K562 (cell line): ENCODE data around the gene CD274. TPM values are rescaled to one million over a fixed set of nuclear protein-coding genes. Genes with fewer than 3 reads are reported as not detected.

Source experiments
- CREM ChIP-seq: IDR thresholded peaks from 2 replicates; pipeline ENCODE4 v1.6.1; 2014; ENCODE audit warnings: antibody characterized with exemption, low read depth
- CTBP1 ChIP-seq: fragments of 450-650 bp; IDR thresholded peaks from 2 replicates; pipeline ENCODE4 v1.6.1; 2016; ENCODE audit warnings: borderline replicate concordance
- ESRRA ChIP-seq: fragments of 450-650 bp; IDR thresholded peaks from 2 replicates; pipeline ENCODE4 v1.6.1; 2014; ENCODE audit warnings: low read depth, mild to moderate bottlenecking, moderate library complexity, borderline replicate concordance
- FIP1L1 ChIP-seq: fragments of 200-400 bp; formaldehyde crosslinking; IDR thresholded peaks from 2 replicates; pipeline ENCODE4 v1.6.1; 2018; ENCODE audit warnings: mild to moderate bottlenecking, low read depth, low read length; ENCODE audit not compliant: poor library complexity, severe bottlenecking
- GABPB1 ChIP-seq: sonication (generic); formaldehyde crosslinking; IDR thresholded peaks from 2 replicates; pipeline ENCODE4 v1.8.0; 2022; ENCODE audit warnings: mild to moderate bottlenecking, missing genetic modification reagents
- MTA2 ChIP-seq: fragments of 450-650 bp; IDR thresholded peaks from 2 replicates; pipeline ENCODE4 v1.6.1; 2016; ENCODE audit warnings: low read depth
- PYGO2 ChIP-seq: fragments of 450-650 bp; IDR thresholded peaks from 2 replicates; pipeline ENCODE4 v1.6.1; 2016; ENCODE audit warnings: mild to moderate bottlenecking, missing genetic modification characterization, moderate library complexity, missing compliant biosample characterization
- SOX6 ChIP-seq: fragments of 450-650 bp; IDR thresholded peaks from 2 replicates; pipeline ENCODE4 v1.6.1; 2014; ENCODE audit warnings: mild to moderate bottlenecking
- TBP ChIP-seq: optimal IDR thresholded peaks from 2 replicates; pipeline ENCODE3; 2011; ENCODE audit warnings: low read depth, low read length, improper control_type of control experiment
- ZBED1 ChIP-seq: IDR thresholded peaks from 2 replicates; pipeline ENCODE4 v1.6.1; 2014
- ZEB2 ChIP-seq: fragments of 450-650 bp; IDR thresholded peaks from 2 replicates; pipeline ENCODE4 v1.6.1; 2016
- ZNF507 ChIP-seq: conservative IDR thresholded peaks from 2 replicates; pipeline ENCODE4 v1.6.1; 2017; ENCODE audit warnings: missing genetic modification characterization, missing compliant biosample characterization
- ZNF780A ChIP-seq: fragments of 250-450 bp; sonication (Bioruptor Pico); IDR thresholded peaks from 2 replicates; pipeline ENCODE4 v1.5.0; 2021; ENCODE audit warnings: mild to moderate bottlenecking
- polyA plus RNA-seq, 8 experiments: library from polyadenylated mRNA; depleted of rRNA in 4 of 8; stranded (reverse) in 5 of 8; unstranded in 3 of 8; fragments of >200 nt; fragmentation: Nextera tagmentation in 2 of 8; fragmentation: Illumina TruSeq in 1 of 8; extraction: Ambion mirVana in 2 of 8; extraction: Trizol in 1 of 8; gene quantifications; 2 replicates each; pipeline versions ENCODE4 v1.2.1 to v1.2.3, GENCODE V29; 2011 to 2014; ENCODE audit warnings: inconsistent platforms in 1 of 8, missing spikeins in 1 of 8
- total RNA-seq, 7 experiments: library from RNA; depleted of rRNA in 6 of 7; stranded (reverse); fragments of >200 nt in 6 of 7; fragmentation: Illumina TruSeq in 2 of 7; extraction: Trizol in 2 of 7; gene quantifications; 2 replicates each; pipeline versions ENCODE4 v1.2.1 to v1.2.3, GENCODE V29; 2011 to 2021; ENCODE audit warnings: low replicate concordance in 1 of 7
- TF ChIP-seq, protein P1 (sequence below), 2 experiments: fragments of 250-450 bp in 1 of 2; fragments of 450-650 bp in 1 of 2; sonication (Bioruptor Pico) in 1 of 2; IDR thresholded peaks; 2 replicates each; pipeline versions ENCODE4 v1.6.1 to v1.8.0; 2016 to 2021; ENCODE audit warnings: mild to moderate bottlenecking in 2 of 2, moderate library complexity in 2 of 2, missing compliant biosample characterization in 1 of 2, missing genetic modification characterization in 1 of 2
- TF ChIP-seq, protein P2 (sequence below): fragments of 250-450 bp; sonication (Bioruptor Pico); IDR thresholded peaks from 2 replicates; pipeline ENCODE4 v1.5.0; 2021; ENCODE audit warnings: mild to moderate bottlenecking, borderline replicate concordance
- TF ChIP-seq, protein P3 (sequence below): fragments of 450-650 bp; IDR thresholded peaks from 2 replicates; pipeline ENCODE4 v1.7.1; 2018; ENCODE audit warnings: mild to moderate bottlenecking, low read depth; ENCODE audit not compliant: partially characterized antibody
- TF ChIP-seq, protein P4 (sequence below): fragments of 450-650 bp; conservative IDR thresholded peaks from 2 replicates; pipeline ENCODE4 v1.6.1; 2016; ENCODE audit warnings: missing genetic modification characterization, low read depth, mild to moderate bottlenecking, missing compliant biosample characterization, moderate library complexity
- TF ChIP-seq, protein P5 (sequence below): fragments of 250-450 bp; sonication (Bioruptor Pico); IDR thresholded peaks from 2 replicates; pipeline ENCODE4 v1.4.0; 2020; ENCODE audit warnings: mild to moderate bottlenecking, moderate library complexity

Gene CD274
- total and polyA plus RNA-seq, 9 of the 15 experiments (the other 6 are each of a cell fraction or from before 2014, with no cell fraction given) = 0.07 to 0.51 (median 0.30) TPM; not detected in 1

DNA sequence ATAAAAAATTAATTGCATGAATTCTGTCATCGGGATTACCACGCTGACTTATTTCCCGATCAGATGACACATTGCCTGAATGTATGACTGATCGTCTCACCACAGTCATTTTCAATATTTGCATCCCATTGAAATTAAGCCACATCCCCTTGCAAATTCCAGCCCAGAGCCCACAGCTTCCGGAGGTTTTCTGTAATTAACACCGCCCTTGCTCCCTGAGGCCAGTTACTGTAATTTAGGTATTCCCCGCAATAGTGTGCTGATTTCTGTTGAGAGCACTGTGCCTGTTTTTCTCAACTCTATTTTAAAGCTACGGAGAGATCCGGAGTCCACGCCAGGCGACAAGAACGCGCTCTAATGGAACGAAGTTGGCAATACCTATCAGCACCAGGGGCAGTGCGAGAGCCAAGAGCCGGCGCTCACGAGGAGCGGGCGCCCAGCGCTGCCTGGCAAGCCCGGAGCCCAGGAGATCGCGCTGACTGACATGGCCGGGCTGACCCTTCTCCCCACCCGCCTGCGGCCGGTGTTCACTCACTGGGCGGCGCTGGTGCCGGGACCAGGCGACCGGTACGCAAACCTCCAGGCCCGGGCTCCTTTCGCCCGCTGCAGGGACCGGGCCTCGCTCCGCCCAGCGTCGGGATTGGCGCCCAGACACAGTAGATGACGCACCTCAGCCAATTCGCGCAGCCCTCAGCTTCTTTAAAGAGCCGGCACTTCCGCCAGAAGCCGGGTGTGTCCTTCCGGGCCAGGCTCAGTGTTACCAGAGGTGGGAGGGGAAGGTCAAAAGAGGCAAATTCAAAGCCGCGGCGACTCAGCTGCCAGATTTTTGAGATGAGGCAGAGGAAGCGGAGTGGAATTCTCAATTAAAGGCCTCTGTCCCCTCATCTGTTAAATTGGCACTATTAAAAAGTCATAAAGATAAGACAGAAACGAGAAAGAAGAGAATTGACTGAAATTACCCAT, 12.8 kb upstream of the CD274 start, which contains the start of gene PLGRKT (continued):
- TF ChIP-seq, protein P1, sequence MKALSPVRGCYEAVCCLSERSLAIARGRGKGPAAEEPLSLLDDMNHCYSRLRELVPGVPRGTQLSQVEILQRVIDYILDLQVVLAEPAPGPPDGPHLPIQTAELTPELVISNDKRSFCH (CRISPR knock-in tag; IDR thresholded peaks at IDR 0.05) = no peak
- TF ChIP-seq, protein P1 (tag; IDR thresholded peaks at IDR 0.05) = no peak
- TF ChIP-seq, protein P2, sequence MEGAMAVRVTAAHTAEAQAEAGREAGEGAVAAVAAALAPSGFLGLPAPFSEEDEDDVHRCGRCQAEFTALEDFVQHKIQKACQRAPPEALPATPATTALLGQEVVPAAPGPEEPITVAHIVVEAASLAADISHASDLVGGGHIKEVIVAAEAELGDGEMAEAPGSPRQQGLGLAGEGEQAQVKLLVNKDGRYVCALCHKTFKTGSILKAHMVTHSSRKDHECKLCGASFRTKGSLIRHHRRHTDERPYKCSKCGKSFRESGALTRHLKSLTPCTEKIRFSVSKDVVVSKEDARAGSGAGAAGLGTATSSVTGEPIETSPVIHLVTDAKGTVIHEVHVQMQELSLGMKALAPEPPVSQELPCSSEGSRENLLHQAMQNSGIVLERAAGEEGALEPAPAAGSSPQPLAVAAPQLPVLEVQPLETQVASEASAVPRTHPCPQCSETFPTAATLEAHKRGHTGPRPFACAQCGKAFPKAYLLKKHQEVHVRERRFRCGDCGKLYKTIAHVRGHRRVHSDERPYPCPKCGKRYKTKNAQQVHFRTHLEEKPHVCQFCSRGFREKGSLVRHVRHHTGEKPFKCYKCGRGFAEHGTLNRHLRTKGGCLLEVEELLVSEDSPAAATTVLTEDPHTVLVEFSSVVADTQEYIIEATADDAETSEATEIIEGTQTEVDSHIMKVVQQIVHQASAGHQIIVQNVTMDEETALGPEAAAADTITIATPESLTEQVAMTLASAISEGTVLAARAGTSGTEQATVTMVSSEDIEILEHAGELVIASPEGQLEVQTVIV (CRISPR knock-in tag) = no peak
- TF ChIP-seq ZBED1 = no peak
- TF ChIP-seq PYGO2 (tag) = no peak
- no peak for TF ChIP-seq FIP1L1
- no peak for TF ChIP-seq TBP
- TF ChIP-seq MTA2 = no peak
- TF ChIP-seq GABPB1 = peak; percentile 68
- TF ChIP-seq, protein P3, sequence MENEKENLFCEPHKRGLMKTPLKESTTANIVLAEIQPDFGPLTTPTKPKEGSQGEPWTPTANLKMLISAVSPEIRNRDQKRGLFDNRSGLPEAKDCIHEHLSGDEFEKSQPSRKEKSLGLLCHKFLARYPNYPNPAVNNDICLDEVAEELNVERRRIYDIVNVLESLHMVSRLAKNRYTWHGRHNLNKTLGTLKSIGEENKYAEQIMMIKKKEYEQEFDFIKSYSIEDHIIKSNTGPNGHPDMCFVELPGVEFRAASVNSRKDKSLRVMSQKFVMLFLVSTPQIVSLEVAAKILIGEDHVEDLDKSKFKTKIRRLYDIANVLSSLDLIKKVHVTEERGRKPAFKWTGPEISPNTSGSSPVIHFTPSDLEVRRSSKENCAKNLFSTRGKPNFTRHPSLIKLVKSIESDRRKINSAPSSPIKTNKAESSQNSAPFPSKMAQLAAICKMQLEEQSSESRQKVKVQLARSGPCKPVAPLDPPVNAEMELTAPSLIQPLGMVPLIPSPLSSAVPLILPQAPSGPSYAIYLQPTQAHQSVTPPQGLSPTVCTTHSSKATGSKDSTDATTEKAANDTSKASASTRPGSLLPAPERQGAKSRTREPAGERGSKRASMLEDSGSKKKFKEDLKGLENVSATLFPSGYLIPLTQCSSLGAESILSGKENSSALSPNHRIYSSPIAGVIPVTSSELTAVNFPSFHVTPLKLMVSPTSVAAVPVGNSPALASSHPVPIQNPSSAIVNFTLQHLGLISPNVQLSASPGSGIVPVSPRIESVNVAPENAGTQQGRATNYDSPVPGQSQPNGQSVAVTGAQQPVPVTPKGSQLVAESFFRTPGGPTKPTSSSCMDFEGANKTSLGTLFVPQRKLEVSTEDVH = peak; percentile 51
- TF ChIP-seq ZNF507 = no peak
- TF ChIP-seq SOX6 = no peak
- TF ChIP-seq, protein P4, sequence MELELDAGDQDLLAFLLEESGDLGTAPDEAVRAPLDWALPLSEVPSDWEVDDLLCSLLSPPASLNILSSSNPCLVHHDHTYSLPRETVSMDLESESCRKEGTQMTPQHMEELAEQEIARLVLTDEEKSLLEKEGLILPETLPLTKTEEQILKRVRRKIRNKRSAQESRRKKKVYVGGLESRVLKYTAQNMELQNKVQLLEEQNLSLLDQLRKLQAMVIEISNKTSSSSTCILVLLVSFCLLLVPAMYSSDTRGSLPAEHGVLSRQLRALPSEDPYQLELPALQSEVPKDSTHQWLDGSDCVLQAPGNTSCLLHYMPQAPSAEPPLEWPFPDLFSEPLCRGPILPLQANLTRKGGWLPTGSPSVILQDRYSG = no peak
- peak; percentile 42 for TF ChIP-seq CREM
- no peak for TF ChIP-seq ZNF780A (CRISPR knock-in tag)
- TF ChIP-seq, protein P5, sequence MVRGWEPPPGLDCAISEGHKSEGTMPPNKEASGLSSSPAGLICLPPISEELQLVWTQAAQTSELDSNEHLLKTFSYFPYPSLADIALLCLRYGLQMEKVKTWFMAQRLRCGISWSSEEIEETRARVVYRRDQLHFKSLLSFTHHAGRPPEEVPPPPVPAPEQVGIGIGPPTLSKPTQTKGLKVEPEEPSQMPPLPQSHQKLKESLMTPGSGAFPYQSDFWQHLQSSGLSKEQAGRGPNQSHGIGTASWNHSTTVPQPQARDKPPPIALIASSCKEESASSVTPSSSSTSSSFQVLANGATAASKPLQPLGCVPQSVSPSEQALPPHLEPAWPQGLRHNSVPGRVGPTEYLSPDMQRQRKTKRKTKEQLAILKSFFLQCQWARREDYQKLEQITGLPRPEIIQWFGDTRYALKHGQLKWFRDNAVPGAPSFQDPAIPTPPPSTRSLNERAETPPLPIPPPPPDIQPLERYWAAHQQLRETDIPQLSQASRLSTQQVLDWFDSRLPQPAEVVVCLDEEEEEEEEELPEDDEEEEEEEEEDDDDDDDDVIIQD (CRISPR knock-in tag) = no peak
- peak; percentile 92 for TF ChIP-seq ESRRA
- TF ChIP-seq CTBP1 = 0 out of 2 replicates have a peak, but pooled peaks have one; percentile 18
- TF ChIP-seq ZEB2 = no peak
